Suprapubic skin (tissue), 3 donors: Measurements from ENCODE around the gene STK32B.

Experiments used
- EP300 ChIP-seq: sonication (generic); formaldehyde crosslinking; IDR thresholded peaks from one replicate; pipeline ENCODE4 v1.6.1; 2017; ENCODE audit warnings: antibody characterized with exemption
- TF ChIP-seq, protein P1 (sequence below), 2 donors: fragments of 200-600 bp in 1 of 2; fragments of 450-650 bp in 1 of 2; sonication (generic) in 1 of 2; IDR thresholded peaks; one replicate each; pipeline ENCODE4 v1.5.1; 2016 to 2019; ENCODE audit warnings: antibody characterized with exemption in 2 of 2, mild to moderate bottlenecking in 1 of 2, moderate library complexity in 1 of 2

DNA sequence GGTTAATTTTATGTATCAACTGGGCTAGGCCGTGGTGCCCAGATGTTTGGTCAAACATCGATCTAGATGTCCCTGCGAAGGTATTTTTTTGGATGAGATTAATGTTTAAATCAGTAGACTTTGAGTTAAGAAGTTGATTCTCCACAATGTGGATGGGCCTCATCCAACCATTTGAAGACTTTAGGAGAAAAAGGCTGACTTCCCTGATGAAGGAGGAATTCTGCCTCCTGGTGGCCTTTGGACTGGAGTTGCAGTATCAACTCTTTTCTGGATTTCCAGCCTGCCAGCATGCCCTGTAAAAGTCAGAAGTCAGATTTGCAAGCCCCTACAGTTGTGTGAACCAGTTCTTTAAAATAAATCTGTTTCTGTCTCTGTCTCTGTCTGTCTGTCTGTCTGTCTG, 91.4 kb downstream of the STK32B start:
- TF ChIP-seq, protein P1, sequence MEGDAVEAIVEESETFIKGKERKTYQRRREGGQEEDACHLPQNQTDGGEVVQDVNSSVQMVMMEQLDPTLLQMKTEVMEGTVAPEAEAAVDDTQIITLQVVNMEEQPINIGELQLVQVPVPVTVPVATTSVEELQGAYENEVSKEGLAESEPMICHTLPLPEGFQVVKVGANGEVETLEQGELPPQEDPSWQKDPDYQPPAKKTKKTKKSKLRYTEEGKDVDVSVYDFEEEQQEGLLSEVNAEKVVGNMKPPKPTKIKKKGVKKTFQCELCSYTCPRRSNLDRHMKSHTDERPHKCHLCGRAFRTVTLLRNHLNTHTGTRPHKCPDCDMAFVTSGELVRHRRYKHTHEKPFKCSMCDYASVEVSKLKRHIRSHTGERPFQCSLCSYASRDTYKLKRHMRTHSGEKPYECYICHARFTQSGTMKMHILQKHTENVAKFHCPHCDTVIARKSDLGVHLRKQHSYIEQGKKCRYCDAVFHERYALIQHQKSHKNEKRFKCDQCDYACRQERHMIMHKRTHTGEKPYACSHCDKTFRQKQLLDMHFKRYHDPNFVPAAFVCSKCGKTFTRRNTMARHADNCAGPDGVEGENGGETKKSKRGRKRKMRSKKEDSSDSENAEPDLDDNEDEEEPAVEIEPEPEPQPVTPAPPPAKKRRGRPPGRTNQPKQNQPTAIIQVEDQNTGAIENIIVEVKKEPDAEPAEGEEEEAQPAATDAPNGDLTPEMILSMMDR (IDR thresholded peaks at IDR 0.05), result no peak
- TF ChIP-seq EP300, result no peak
